GM18861 (cell line): Measurements from ENCODE around the gene EML4.
A peak's percentile ranks its signal among the peaks of the same experiment; 100 is the strongest.
"Not testable (repeated sequence)": the region's sequence is repeated elsewhere in the genome, so short reads cannot be mapped to it uniquely, and the experiment has no call there.

Source experiments
- ATAC-seq: cut with Tn5 transposase; IDR thresholded peaks from one replicate; pipeline ENCODE4 v1.9.1; 2021; ENCODE audit not compliant: unreplicated experiment

The EML4 gene

GRCh38 chr2:42170619-42171395, 1.7 kb downstream of the EML4 start:
- ATAC-seq, result no peak

- peak; percentile 28 for ATAC-seq
Measured at GRCh38 chr2:42171396-42171980, 2.3 kb downstream of the EML4 start.

- ATAC-seq, result no peak
Measured at GRCh38 chr2:42172020-42172419, 2.9 kb downstream of the EML4 start.

- no peak for ATAC-seq
Measured at GRCh38 chr2:42172566-42172965, 3.4 kb downstream of the EML4 start.

- ATAC-seq, result not testable (repeated sequence)
Measured at GRCh38 chr2:42173467-42173866, 4.3 kb downstream of the EML4 start.

GRCh38 chr2:42176992-42177738, 8.0 kb downstream of the EML4 start:
- no peak for ATAC-seq

- no peak for ATAC-seq
Measured at GRCh38 chr2:42178335-42178734, 9.2 kb downstream of the EML4 start.

- no peak for ATAC-seq
Measured at GRCh38 chr2:42180300-42180699, 11.1 kb downstream of the EML4 start.

GRCh38 chr2:42182654-42183308, 13.6 kb downstream of the EML4 start:
- no peak for ATAC-seq

- peak; percentile 68 for ATAC-seq
Measured at GRCh38 chr2:42183775-42184174, 14.6 kb downstream of the EML4 start.

GRCh38 chr2:42184346-42184745, 15.2 kb downstream of the EML4 start:
- no peak for ATAC-seq

GRCh38 chr2:42185220-42185921, 16.2 kb downstream of the EML4 start:
- no peak for ATAC-seq

GRCh38 chr2:42186366-42186765, 17.2 kb downstream of the EML4 start:
- no peak for ATAC-seq

- no peak for ATAC-seq
Measured at GRCh38 chr2:42186945-42187632, 17.9 kb downstream of the EML4 start.

GRCh38 chr2:42187886-42188285, 18.7 kb downstream of the EML4 start:
- no peak for ATAC-seq

- ATAC-seq, result no peak
Measured at GRCh38 chr2:42189235-42189566, 20.0 kb downstream of the EML4 start.

- ATAC-seq, result no peak
Measured at GRCh38 chr2:42190191-42190590, 21.0 kb downstream of the EML4 start.

- no peak for ATAC-seq
Measured at GRCh38 chr2:42191285-42192009, 22.3 kb downstream of the EML4 start.

- ATAC-seq, result no peak
Measured at GRCh38 chr2:42192010-42192373, 22.8 kb downstream of the EML4 start.
